PC-3 (cell line): ENCODE measurements around the gene FAM168A. TPM values are rescaled to one million over a fixed set of nuclear protein-coding genes. Genes with fewer than 3 reads are reported as not detected.

Experiments
- ATAC-seq: fragments of 200-7000 bp; cut with Tn5 transposase; 2 replicates; pipeline ENCODE4 v1.9.1; 2020; ENCODE audit warnings: mild to moderate bottlenecking, moderate library complexity
- BruUV-seq: library from RNA; stranded (reverse); fragments of 400-500 nt; replicated peaks from 2 replicates; lab custom pipeline; 2021; lab: Mats Ljungman, UMichigan
- CTCF ChIA-PET: fragments of 300-600 bp; sonication (Branson Sonifier 250); formaldehyde crosslinking; loops from one replicate; lab custom pipeline; 2022; ENCODE audit warnings: antibody characterized with exemption; lab: Charles Lee
- POLR2A ChIA-PET: fragments of 300-600 bp; sonication (Branson Sonifier 250); formaldehyde crosslinking; loops from one replicate; lab custom pipeline; 2022; ENCODE audit warnings: antibody characterized with exemption; ENCODE audit not compliant: unreplicated experiment; lab: Charles Lee
- DNase-seq: peaks from one replicate; pipeline ENCODE4 v3.0.0-alpha.2; 2015
- H2AFZ ChIP-seq: fragments of 300-600 bp; sonication (generic); 2 replicates; pipeline ENCODE4 v1.6.0; 2016; ENCODE audit warnings: antibody characterized with exemption, low read length
- H3F3A ChIP-seq: fragments of 300-600 bp; sonication (generic); one replicate; pipeline ENCODE4 v1.6.0; 2017; ENCODE audit warnings: antibody characterized with exemption, low read length, control low read depth, mild to moderate bottlenecking; ENCODE audit not compliant: unreplicated experiment
- H3K27ac ChIP-seq: fragments of 300-600 bp; sonication (generic); 2 replicates; pipeline ENCODE4 v1.5.1; 2016; ENCODE audit warnings: mild to moderate bottlenecking, low read length
- H3K27me3 ChIP-seq: fragments of 300-600 bp; sonication (generic); 2 replicates; pipeline ENCODE4 v1.6.1; 2016; ENCODE audit warnings: low read length, mixed read lengths
- H3K36me3 ChIP-seq: fragments of 300-600 bp; sonication (generic); 2 replicates; pipeline ENCODE4 v1.6.1; 2016; ENCODE audit warnings: low read depth, mixed run types, low read length, mixed read lengths
- H3K4me1 ChIP-seq: fragments of 300-600 bp; sonication (generic); 2 replicates; pipeline ENCODE4 v1.5.1; 2016; ENCODE audit warnings: low read length; ENCODE audit not compliant: insufficient read depth
- H3K4me2 ChIP-seq: fragments of 300-600 bp; sonication (generic); 2 replicates; pipeline ENCODE4 v1.6.0; 2016; ENCODE audit warnings: low read length
- H3K4me3 ChIP-seq: fragments of 300-600 bp; sonication (generic); 2 replicates; pipeline ENCODE4 v1.5.1; 2016; ENCODE audit warnings: mild to moderate bottlenecking, low read length, mixed read lengths
- H3K79me2 ChIP-seq: fragments of 300-600 bp; sonication (generic); 2 replicates; pipeline ENCODE4 v1.6.1; 2017; ENCODE audit warnings: low read length, mixed read lengths
- H3K9ac ChIP-seq: fragments of 300-600 bp; sonication (generic); 2 replicates; pipeline ENCODE4 v1.6.0; 2016; ENCODE audit warnings: mild to moderate bottlenecking, low read length
- H3K9me2 ChIP-seq: fragments of 300-600 bp; sonication (generic); replicated peaks from 2 replicates; pipeline ENCODE4 v1.6.1; 2016; ENCODE audit warnings: mixed run types, low read length, mixed read lengths
- H3K9me3 ChIP-seq: fragments of 300-600 bp; sonication (generic); 2 replicates; pipeline ENCODE4 v1.6.1; 2016; ENCODE audit warnings: low read length, mixed read lengths
- H4K20me1 ChIP-seq: fragments of 300-600 bp; sonication (generic); 2 replicates; pipeline ENCODE4 v1.6.1; 2016; ENCODE audit warnings: low read length, mixed read lengths
- EZH2 ChIP-seq: fragments of 300-600 bp; sonication (generic); IDR thresholded peaks from one replicate; pipeline ENCODE4 v1.6.1; 2017; ENCODE audit warnings: antibody characterized with exemption, mild to moderate bottlenecking, low read length; ENCODE audit not compliant: unreplicated experiment
- EZH2phosphoT487 ChIP-seq: fragments of 300-600 bp; sonication (generic); IDR thresholded peaks from 2 replicates; pipeline ENCODE4 v1.6.1; 2018; ENCODE audit warnings: mild to moderate bottlenecking, antibody characterized with exemption, low read length, borderline replicate concordance
- intact Hi-C: fragments of 100-400 bp; cut with micrococcal nuclease; formaldehyde crosslinking; loops from 2 replicates; pipeline ENCODE4 v1.9.0; 2023
- total RNA-seq: library from RNA; depleted of rRNA; stranded (reverse); fragments of >200 nt; gene quantifications from 2 replicates; pipeline ENCODE4 v1.2.3, GENCODE V29; 2014
- TF ChIP-seq, protein P1 (sequence below): fragments of 300-600 bp; sonication (generic); conservative IDR thresholded peaks from 2 replicates; pipeline ENCODE4 v1.5.1; 2017; ENCODE audit warnings: antibody characterized with exemption, low read depth, mild to moderate bottlenecking, low read length

The FAM168A gene
- total RNA-seq, 1 experiment from 2014 or later = 24.5 TPM

DNA sequence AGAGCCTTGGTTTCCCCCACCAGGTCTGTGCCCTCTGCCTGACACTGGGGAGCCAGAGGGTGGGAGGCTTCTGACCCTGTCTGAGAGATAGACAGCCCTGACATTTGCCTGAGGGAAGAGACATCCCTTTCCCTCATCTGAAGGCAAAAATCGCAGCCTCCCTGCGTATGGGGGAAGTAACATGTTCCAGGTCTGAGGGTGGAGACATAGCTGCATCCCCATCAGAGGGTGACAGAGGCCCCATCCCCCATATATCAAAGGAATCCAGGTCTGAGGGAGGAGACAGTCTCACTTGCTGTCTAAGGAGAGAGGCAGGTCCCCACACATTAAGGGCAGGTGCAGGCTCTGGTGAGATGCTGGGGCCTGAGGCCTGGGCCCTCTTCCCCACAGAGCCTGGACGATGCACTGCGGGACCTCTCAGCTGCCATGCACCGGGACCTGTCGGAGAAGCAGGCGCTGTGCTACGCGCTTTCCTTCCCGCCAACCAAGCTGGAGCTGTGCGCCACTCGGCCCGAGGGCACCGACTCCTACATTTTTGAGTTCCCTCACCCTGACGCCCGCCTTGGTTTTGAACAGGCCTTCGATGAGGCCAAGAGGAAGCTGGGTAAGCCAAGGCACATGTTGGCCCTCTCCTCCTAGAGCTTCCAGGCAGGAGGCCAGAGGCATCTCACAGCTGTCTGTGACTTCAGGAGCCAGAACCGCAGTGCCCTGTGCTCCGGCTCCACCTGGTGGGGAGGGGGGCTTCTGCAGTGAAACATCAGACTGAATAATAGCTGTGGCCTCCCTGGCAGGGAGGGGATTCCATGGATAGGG lies 237.8 kb downstream of the FAM168A start:
- no peaks in the 10 kb centered on the region for H3K27me3 ChIP-seq
- peak; percentile 66 for ATAC-seq
- no peaks in the 10 kb centered on the region for H3K36me3 ChIP-seq
- no peaks in the 10 kb centered on the region for H3K79me2 ChIP-seq
- peak; percentile 66 for DNase-seq
- no peaks in the 10 kb centered on the region for H3K9me3 ChIP-seq
- no peak overlapping the region for H3K27ac ChIP-seq
- intact Hi-C loops = no loop called here
- CTCF ChIA-PET = interaction anchor here (0.5 to 2.0 kb wide), 5 partner anchors 9 to 879 kb away, joined by 3 to 15 read pairs (median 4); no protein-coding TSS in a partner anchor
- no TSS peak for BruUV-seq
- no peaks in the 10 kb centered on the region for H4K20me1 ChIP-seq
- no peak overlapping the region for H3K4me2 ChIP-seq
- no peaks in the 10 kb centered on the region for H3K4me1 ChIP-seq
- no peak overlapping the region for H3K4me3 ChIP-seq
- no peaks in the 10 kb centered on the region for H3F3A ChIP-seq
- H2AFZ ChIP-seq = no peak overlapping the region
- POLR2A ChIA-PET = interaction anchor here (0.6 kb wide), 1 partner anchor 9 kb away, joined by 3 read pairs; no protein-coding TSS in a partner anchor
- no peaks in the 10 kb centered on the region for H3K9me2 ChIP-seq
- TF ChIP-seq, protein P1, sequence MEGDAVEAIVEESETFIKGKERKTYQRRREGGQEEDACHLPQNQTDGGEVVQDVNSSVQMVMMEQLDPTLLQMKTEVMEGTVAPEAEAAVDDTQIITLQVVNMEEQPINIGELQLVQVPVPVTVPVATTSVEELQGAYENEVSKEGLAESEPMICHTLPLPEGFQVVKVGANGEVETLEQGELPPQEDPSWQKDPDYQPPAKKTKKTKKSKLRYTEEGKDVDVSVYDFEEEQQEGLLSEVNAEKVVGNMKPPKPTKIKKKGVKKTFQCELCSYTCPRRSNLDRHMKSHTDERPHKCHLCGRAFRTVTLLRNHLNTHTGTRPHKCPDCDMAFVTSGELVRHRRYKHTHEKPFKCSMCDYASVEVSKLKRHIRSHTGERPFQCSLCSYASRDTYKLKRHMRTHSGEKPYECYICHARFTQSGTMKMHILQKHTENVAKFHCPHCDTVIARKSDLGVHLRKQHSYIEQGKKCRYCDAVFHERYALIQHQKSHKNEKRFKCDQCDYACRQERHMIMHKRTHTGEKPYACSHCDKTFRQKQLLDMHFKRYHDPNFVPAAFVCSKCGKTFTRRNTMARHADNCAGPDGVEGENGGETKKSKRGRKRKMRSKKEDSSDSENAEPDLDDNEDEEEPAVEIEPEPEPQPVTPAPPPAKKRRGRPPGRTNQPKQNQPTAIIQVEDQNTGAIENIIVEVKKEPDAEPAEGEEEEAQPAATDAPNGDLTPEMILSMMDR = peak; percentile 84
- TF ChIP-seq EZH2 = no peak
- H3K9ac ChIP-seq = no peak overlapping the region

DNA sequence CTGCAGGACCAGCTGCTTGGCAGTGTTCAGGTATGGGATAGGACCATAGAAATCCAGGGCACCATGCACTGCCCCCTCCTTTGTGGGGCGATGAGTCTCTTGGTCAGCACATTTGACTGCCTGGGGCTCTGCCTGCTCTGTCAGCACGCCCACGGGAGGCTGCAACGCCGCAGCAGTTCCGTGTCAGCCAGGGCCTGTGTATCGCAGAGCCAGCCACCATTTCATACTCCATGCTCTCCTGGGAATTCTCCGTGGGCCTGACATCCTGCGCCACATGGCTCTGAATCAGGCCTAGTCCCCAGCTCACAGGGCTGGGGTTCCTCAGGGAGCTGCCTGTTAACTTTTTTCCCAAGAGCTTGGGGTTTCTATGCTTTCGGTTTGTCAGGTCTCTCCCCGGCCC lies 238.6 kb downstream of the FAM168A start:
- POLR2A ChIA-PET = no interaction called here
- no TSS peak for BruUV-seq

More for the DNA sequence above, 238.6 kb downstream of the FAM168A start:
- TF ChIP-seq, protein P1 = no peak
- no peak for TF ChIP-seq EZH2
- TF ChIP-seq EZH2phosphoT487 = no peak
- Histone ChIP-seq H3K4me3 (no peak overlapping the region), H3K4me2 (no peak overlapping the region), H3K9me2 (no peaks in the 10 kb centered on the region), H3K27me3 (no peaks in the 10 kb centered on the region), H2AFZ (no peak overlapping the region), H3K79me2 (no peaks in the 10 kb centered on the region), H3K27ac (no peak overlapping the region), H4K20me1 (no peaks in the 10 kb centered on the region), H3F3A (no peaks in the 10 kb centered on the region), H3K9me3 (no peaks in the 10 kb centered on the region), H3K4me1 (no peaks in the 10 kb centered on the region), H3K9ac (no peak overlapping the region), H3K36me3 (no peaks in the 10 kb centered on the region)
- intact Hi-C loops = no loop called here
- DNase-seq = no peak
- ATAC-seq = no peak
- CTCF ChIA-PET = interaction anchor here (0.8 kb wide), 1 partner anchor 34 kb away, joined by 3 read pairs; no protein-coding TSS in a partner anchor
